ENCODE results near the gene MFSD12. TPM values are rescaled to one million over a fixed set of nuclear protein-coding genes. Genes with fewer than 3 reads are reported as not detected.

MFSD12 gene
- total and polyA plus RNA-seq, 7 donors = 2.4 to 53.5 (median 22.1) TPM

GRCh38 chr19:3575260-3575741 is 17.9 kb upstream of the MFSD12 start:
- no peak overlapping the region for H3K27ac ChIP-seq
- no peak for DNase-seq
- H3K27me3 ChIP-seq = no peaks in the 10 kb centered on the region
- intact Hi-C loops (cut with DNase I) = loop anchor here (5.0 kb wide), 1 partner anchor 42 kb away; no protein-coding TSS in a partner anchor
- TF ChIP-seq EP300 (IDR thresholded peaks at IDR 0.05) (no peak), POLR2A (IDR thresholded peaks at IDR 0.05) (no peak), POLR2AphosphoS5 (IDR thresholded peaks at IDR 0.05) (no peak)
- TF ChIP-seq, protein P1, sequence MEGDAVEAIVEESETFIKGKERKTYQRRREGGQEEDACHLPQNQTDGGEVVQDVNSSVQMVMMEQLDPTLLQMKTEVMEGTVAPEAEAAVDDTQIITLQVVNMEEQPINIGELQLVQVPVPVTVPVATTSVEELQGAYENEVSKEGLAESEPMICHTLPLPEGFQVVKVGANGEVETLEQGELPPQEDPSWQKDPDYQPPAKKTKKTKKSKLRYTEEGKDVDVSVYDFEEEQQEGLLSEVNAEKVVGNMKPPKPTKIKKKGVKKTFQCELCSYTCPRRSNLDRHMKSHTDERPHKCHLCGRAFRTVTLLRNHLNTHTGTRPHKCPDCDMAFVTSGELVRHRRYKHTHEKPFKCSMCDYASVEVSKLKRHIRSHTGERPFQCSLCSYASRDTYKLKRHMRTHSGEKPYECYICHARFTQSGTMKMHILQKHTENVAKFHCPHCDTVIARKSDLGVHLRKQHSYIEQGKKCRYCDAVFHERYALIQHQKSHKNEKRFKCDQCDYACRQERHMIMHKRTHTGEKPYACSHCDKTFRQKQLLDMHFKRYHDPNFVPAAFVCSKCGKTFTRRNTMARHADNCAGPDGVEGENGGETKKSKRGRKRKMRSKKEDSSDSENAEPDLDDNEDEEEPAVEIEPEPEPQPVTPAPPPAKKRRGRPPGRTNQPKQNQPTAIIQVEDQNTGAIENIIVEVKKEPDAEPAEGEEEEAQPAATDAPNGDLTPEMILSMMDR (IDR thresholded peaks at IDR 0.05) = no peak
- peaks cover 0 to 48% (median 39%) of the 10 kb centered on the region in 4 donors for H3K4me1 ChIP-seq
- H3K4me3 ChIP-seq = no peak overlapping the region
- no peaks in the 10 kb centered on the region for H3K9me3 ChIP-seq
- WGBS, 2 donors = 89 to 93% methylated on average over 19 of the region's 19 CpGs
- H3K36me3 ChIP-seq = no peaks in the 10 kb centered on the region

GRCh38 chr19:3573858-3574637 is 16.7 kb upstream of the MFSD12 start:
- H3K36me3 ChIP-seq = no peaks in the 10 kb centered on the region
- no peaks in the 10 kb centered on the region for H3K9me3 ChIP-seq
- TF ChIP-seq POLR2AphosphoS5 (IDR thresholded peaks at IDR 0.05) (no peak), EP300 (IDR thresholded peaks at IDR 0.05) (no peak), POLR2A (IDR thresholded peaks at IDR 0.05) (no peak)
- TF ChIP-seq, protein P1 (IDR thresholded peaks at IDR 0.05) = no peak
- no peaks in the 10 kb centered on the region for H3K27me3 ChIP-seq
- DNase-seq = peak; percentile 89
- peak overlapping the region; percentile 68 to 98 (median 94) for H3K4me3 ChIP-seq
- WGBS, 2 donors = 62 to 64% methylated on average over 55 of the region's 55 CpGs
- intact Hi-C loops (cut with DNase I) = loop anchor here (2.0 kb wide), 1 partner anchor 67 kb away; the partner anchor contains the start of gene FZR1
- peaks cover 0 to 44% (median 37%) of the 10 kb centered on the region in 4 donors for H3K4me1 ChIP-seq
- peak overlapping the region; percentile 76 to 91 (median 90) for H3K27ac ChIP-seq

GRCh38 chr19:3573162-3573857 is 15.9 kb upstream of the MFSD12 start:
- peak overlapping the region; percentile 68 to 98 (median 94) for H3K4me3 ChIP-seq
- 1 to 2% methylated on average over 60 of the region's 60 CpGs for WGBS, 2 donors
- H3K36me3 ChIP-seq = no peaks in the 10 kb centered on the region
- TF ChIP-seq POLR2A (IDR thresholded peaks at IDR 0.05) = no peak
- TF ChIP-seq EP300 (IDR thresholded peaks at IDR 0.05) = no peak
- TF ChIP-seq, protein P1 (IDR thresholded peaks at IDR 0.05) = no peak
- no peak for TF ChIP-seq POLR2AphosphoS5 (IDR thresholded peaks at IDR 0.05)
- peak overlapping the region; percentile 76 to 91 (median 90) for H3K27ac ChIP-seq
- intact Hi-C loops (cut with DNase I) = loop anchor here (2.0 kb wide), 1 partner anchor 67 kb away; the partner anchor contains the start of gene FZR1
- no peaks in the 10 kb centered on the region for H3K9me3 ChIP-seq
- H3K4me1 ChIP-seq = peaks cover 0 to 44% (median 37%) of the 10 kb centered on the region in 4 donors
- DNase-seq = peak; percentile 74
- H3K27me3 ChIP-seq = no peaks in the 10 kb centered on the region

GRCh38 chr19:3572855-3573161 is 15.4 kb upstream of the MFSD12 start, which contains the start of gene HMG20B:
Gene HMG20B (plus strand): TSS chr19:3572944. CDS start chr19:3573310, 366 bp downstream.
- H3K4me1 ChIP-seq = peaks cover 0 to 44% (median 37%) of the 10 kb centered on the region in 4 donors
- intact Hi-C loops (cut with DNase I) = loop anchor here (1.0 to 2.0 kb wide), 2 partner anchors 15 to 66 kb away; partner anchors contain the start of gene FZR1

More at GRCh38 chr19:3572855-3573161, 15.4 kb upstream of the MFSD12 start, which contains the start of gene HMG20B:
- WGBS, 2 donors = 1% methylated on average over 30 of the region's 30 CpGs
- Histone ChIP-seq H3K9me3 (no peaks in the 10 kb centered on the region), H3K4me3 (peak within 1 kb of the TSS; percentile 68 to 98 (median 94)), H3K27ac (peak within 1 kb of the TSS; percentile 76 to 91 (median 90)), H3K36me3 (no peaks in the 10 kb centered on the region), H3K27me3 (no peaks in the 10 kb centered on the region)
- no peak for DNase-seq
- TF ChIP-seq, protein P1 (IDR thresholded peaks at IDR 0.05) = no peak
- TF ChIP-seq POLR2A (IDR thresholded peaks at IDR 0.05) = peak in 1 of 2 donors; percentile 14
- TF ChIP-seq EP300 (IDR thresholded peaks at IDR 0.05) = no peak
- peak in 3 of 4 donors; percentile 17 to 71 (median 62) for TF ChIP-seq POLR2AphosphoS5 (IDR thresholded peaks at IDR 0.05)
